GM13976 (cell line): ENCODE results near the gene OLFM1.

ENCODE experiments used
- DNase-seq: peaks from one replicate; pipeline ENCODE4 v3.0.0; 2012; ENCODE audit warnings: low spot score
- in situ Hi-C: fragments of 300-500 bp; cut with MboI; formaldehyde crosslinking; loops from one replicate; pipeline ENCODE4 v1.12.0; 2022; ENCODE audit warnings: low sequenced_read_pairs, mixed read lengths, inconsistent platforms; ENCODE audit not compliant: unreplicated experiment
- TF ChIP-seq, protein P1 (sequence below): IDR thresholded peaks from 2 replicates; pipeline ENCODE4 v1.5.1; 2012; ENCODE audit warnings: borderline replicate concordance, mild to moderate bottlenecking; ENCODE audit not compliant: insufficient read depth; ENCODE audit errors: extremely low read depth, missing control alignments, control extremely low read depth

Gene OLFM1

DNA sequence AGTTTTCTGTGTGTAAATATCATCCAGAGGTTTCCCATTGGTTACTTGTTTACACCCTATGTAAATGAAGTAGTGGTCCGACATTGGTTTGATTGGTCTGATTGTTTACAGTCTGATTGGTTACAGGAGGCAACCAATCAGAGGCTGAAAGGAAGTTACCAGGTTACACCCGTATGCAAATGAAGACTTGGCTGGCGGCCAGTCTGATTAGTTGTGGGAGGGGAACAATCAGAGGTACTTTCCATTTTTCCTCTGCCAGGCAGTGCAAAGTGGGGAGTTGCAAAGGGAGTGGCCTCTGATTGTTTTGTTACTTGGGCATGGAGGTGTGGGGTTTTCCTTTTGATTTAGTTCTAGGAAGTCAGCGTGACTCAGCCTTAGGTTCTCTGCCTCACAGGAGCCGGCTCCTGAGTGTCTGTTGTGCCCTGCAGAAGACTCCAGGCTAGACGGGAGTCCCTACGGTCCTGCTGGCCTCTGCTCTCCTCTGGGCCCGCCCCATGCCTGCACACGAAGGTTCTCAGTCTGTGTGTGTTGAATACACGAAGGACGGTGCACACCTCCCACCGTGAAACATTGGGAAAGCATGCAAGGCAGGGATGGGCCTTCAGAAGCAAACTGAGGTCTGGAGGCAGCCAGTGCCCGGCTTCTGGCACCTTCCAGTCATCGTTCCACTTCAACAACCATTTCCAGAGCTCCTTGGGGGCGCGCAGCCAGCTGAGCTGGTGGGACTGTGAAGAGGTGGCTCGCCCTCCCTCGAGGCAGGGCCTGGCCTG, 42.9 kb downstream of the OLFM1 start:
- TF ChIP-seq, protein P1, sequence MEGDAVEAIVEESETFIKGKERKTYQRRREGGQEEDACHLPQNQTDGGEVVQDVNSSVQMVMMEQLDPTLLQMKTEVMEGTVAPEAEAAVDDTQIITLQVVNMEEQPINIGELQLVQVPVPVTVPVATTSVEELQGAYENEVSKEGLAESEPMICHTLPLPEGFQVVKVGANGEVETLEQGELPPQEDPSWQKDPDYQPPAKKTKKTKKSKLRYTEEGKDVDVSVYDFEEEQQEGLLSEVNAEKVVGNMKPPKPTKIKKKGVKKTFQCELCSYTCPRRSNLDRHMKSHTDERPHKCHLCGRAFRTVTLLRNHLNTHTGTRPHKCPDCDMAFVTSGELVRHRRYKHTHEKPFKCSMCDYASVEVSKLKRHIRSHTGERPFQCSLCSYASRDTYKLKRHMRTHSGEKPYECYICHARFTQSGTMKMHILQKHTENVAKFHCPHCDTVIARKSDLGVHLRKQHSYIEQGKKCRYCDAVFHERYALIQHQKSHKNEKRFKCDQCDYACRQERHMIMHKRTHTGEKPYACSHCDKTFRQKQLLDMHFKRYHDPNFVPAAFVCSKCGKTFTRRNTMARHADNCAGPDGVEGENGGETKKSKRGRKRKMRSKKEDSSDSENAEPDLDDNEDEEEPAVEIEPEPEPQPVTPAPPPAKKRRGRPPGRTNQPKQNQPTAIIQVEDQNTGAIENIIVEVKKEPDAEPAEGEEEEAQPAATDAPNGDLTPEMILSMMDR, result no peak
- in situ Hi-C loops, result no loop called here
- no peak for DNase-seq

DNA sequence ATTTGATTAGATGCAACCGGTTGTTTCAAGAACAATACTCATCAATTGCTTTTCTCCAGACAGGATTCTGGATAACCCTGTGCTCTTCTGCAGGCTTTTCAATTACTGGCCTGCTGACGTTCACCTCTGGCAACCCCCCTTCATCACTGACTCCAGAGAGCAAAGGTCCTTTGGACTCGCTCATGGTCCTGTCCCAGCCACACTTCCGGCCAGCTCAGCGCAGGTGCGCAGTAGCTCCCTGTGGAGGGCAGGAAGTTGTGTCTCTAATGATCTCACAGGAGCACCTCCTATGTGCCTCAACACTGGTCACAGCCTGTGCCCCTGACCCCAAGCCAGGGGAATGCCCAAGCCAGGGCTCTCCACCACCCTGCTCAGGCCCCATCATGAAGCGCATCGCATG, 44.0 kb downstream of the OLFM1 start:
- in situ Hi-C loops, result no loop called here
- DNase-seq, result no peak
- TF ChIP-seq, protein P1, result no peak

DNA sequence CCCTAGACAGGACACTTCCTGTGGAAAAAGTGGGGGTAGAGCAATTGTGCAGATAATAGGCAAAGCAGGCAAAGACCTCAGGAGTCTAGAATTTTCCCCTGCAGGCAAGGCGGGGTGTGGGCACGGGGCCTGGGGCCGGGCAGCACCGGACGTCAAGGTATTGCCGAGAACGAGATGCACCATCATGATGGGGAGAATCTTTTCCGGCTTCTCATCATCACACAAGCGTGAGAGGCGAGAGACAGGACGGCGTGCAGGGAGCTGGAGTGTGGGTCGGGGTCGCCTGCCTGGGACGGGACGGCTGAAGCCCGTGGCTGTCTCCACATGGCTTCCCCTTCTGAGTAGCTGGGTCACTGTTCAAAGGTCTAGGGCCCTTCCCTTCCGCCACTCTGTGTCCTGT, 44.5 kb downstream of the OLFM1 start:
- DNase-seq, result no peak
- TF ChIP-seq, protein P1, result no peak
- in situ Hi-C loops, result no loop called here

GRCh38 chr9:135134268-135135022, 47.0 kb downstream of the OLFM1 start:
- DNase-seq, result no peak
- TF ChIP-seq, protein P1, result no peak
- in situ Hi-C loops, result no loop called here

DNA sequence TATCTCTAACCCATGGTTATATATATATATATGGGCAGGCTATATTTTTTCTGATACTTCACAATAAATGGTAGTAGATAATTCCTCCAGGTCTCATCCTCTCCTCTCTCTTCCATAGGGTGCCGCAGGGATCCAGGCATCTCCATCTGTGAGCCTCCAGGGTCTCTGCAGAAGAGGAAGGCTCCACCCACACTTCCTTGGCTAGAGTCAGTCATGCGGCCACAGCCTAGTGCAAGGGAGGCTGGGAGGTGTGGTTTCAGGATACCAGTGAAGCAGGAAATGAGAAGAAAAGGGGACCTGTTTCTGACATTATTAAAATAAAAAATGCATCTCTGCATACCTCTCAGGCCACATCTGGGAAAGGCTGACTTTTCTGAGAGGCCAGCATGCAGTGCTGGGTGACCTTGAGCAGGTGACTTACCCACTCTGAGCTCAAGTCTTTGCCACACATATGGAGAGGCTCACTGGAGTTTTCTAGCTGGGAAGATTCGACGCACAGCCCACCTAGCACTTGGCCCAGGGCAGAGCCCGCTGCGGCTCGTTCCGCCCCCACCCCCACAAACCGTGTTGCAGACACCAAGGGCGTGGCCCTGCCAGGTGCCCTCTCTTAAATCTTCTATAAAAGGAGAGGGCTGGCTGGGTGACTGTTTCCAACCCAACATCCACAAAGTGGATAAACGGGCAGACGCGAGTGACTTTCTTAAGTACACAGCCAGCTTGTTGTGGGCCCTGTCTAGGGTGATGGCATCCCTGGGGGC, 47.9 kb downstream of the OLFM1 start:
- in situ Hi-C loops, result no loop called here
- no peak for DNase-seq
- TF ChIP-seq, protein P1, result no peak

DNA sequence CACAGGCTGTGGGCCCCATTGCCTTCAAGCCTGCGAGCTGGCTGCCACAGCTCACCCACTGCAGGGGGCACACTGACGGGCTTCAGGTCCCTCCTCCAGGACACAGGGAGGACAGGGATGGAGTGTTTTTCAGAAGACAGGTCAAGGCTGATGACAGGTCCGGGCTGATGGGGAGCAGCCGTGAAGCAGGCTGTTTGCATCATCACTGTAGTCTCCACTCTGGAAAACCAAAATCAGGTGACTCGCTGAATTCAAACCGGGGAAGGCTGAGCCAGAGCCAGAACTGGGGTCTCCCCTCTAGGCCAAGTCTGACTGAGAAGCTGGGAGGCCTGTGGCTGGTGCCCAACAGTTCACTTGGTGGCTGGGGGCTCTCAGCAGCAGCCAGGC, 48.5 kb downstream of the OLFM1 start:
- no peak for DNase-seq
- in situ Hi-C loops, result no loop called here
- TF ChIP-seq, protein P1, result no peak
